Measurements from ENCODE around the gene PES1.
A peak's percentile ranks its signal among the peaks of the same experiment; 100 is the strongest.
"Not testable (repeated sequence)": the region's sequence is repeated elsewhere in the genome, so short reads cannot be mapped to it uniquely, and the experiment has no call there.

Gene PES1

DNA sequence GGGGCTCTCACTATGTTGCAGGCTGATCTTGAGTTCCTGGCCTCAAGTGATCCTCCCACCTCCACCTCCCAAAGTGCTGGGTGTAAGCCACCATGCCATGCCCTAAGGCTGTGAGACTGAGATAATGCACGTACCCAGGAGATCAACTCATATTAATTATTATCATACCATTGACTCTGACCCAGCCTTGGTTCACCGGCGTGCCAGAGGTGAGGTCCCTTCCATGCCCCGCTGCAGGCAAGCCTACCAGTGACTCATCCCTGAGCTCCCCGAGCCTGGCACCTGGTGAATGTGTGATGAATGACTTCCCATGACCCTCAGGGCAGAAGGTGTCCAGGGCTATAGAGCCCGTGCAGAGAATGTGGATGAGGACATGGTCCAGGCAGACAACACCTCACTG lies 29.3 kb downstream of the PES1 start:
- H3K4me2 ChIP-seq (ENCODE audit: low read length, poor library complexity, severe bottlenecking): no peak overlapping the region
- no peak overlapping the region for H2AFZ ChIP-seq (ENCODE audit: low read depth, low read length)
- H2AK5ac ChIP-seq (ENCODE audit: low read length, severe bottlenecking): peak overlapping the region; percentile 10
- H4K91ac ChIP-seq (ENCODE audit: low read length): no peak overlapping the region
- no peak overlapping the region for H3K27ac ChIP-seq (ENCODE audit: low read length, poor library complexity, severe bottlenecking)
- peaks cover 17% of the 10 kb centered on the region for H3K79me1 ChIP-seq (replicated peaks; ENCODE audit: low read length, poor library complexity, severe bottlenecking)
- H3K18ac ChIP-seq (ENCODE audit: low read depth in 1 of 2, low read length in 2 of 2): no peak overlapping the region
- H2BK120ac ChIP-seq (ENCODE audit: low read depth, low read length): no peak overlapping the region
- no peak overlapping the region for H4K8ac ChIP-seq (ENCODE audit: low read length)
- H3K4ac ChIP-seq (ENCODE audit: low read depth in 1 of 2, low read length in 2 of 2): no peak overlapping the region
- no peak overlapping the region for H2BK5ac ChIP-seq (ENCODE audit: low read depth, low read length, poor library complexity, severe bottlenecking)
- H2BK12ac ChIP-seq (ENCODE audit: low read length in 2 of 2): no peak overlapping the region
- H3K4me3 ChIP-seq (ENCODE audit: insufficient read depth in 1 of 2, low read depth in 1 of 2, low read length in 2 of 2): no peak overlapping the region
- peaks cover 0 to 7% of the 10 kb centered on the region in 2 experiments for H3K36me3 ChIP-seq (ENCODE audit: control insufficient read depth in 1 of 2, insufficient read depth in 2 of 2, low read depth in 1 of 2, low read length in 2 of 2)
- H3K27me3 ChIP-seq (ENCODE audit: control insufficient read depth in 1 of 2, insufficient read depth in 1 of 2, low read length in 2 of 2): peaks cover 0 to 49% of the 10 kb centered on the region in 2 experiments
- no peak for DNase-seq
- H3K23ac ChIP-seq (ENCODE audit: low read length in 2 of 2): no peak overlapping the region
- no peak overlapping the region for H3K9ac ChIP-seq (ENCODE audit: low read length)
- no peaks in the 10 kb centered on the region for H3K9me3 ChIP-seq (ENCODE audit: control insufficient read depth, low read length)
- no peak overlapping the region for H3K14ac ChIP-seq (ENCODE audit: low read length in 2 of 2)
- peaks cover 46% of the 10 kb centered on the region for H3K4me1 ChIP-seq (ENCODE audit: control insufficient read depth, insufficient read depth, low read depth, low read length)
- no peak overlapping the region for H2BK15ac ChIP-seq (ENCODE audit: low read depth, poor library complexity, severe bottlenecking)
- WGBS: 77% methylated on average over 6 of the region's 6 CpGs

DNA sequence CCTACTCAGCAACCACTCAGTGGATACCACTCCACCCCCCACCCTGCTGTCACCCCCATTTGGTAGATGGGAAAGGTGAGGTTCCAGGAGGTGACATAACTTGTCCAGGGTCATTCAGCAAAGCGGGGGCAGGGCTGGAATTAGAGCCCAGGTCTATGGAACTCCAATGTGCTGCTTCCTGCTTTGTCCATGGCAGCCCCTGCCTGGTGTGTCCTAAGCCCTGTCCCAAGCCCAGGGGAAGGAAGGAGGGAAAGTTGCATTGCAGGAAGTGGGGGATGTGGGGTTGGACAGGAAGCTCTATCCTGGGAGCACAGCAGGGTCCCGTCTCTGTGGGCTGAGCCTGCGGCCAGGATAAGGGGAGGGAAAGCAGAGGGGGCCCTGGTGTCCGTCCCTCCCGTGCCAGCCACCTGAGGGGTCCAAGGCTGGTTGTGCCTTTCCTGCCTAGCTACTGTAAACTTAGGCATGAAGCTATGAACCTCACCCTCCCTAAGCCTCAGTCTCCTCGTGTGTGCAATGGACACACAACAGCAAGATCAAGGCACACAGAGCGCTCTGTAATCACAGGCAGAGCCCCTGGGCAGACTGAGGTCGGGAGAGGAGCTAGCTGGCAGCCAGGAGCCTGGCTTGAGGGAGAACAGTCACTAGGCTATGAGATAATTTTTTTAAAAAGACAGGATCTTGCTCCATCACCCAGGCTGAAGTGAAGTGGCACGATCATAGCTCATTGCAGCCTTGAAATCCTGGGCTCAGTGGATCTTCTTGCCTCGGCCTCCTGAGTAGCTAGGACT lies 30.1 kb downstream of the PES1 start:
- H3K27ac ChIP-seq (ENCODE audit: low read length, poor library complexity, severe bottlenecking): peak overlapping the region; percentile 50
- H3K14ac ChIP-seq (ENCODE audit: low read length in 2 of 2): no peak overlapping the region
- peaks cover 0 to 48% of the 10 kb centered on the region in 2 experiments for H3K27me3 ChIP-seq (ENCODE audit: control insufficient read depth in 1 of 2, insufficient read depth in 1 of 2, low read length in 2 of 2)
- peaks cover 0 to 14% of the 10 kb centered on the region in 2 experiments for H3K36me3 ChIP-seq (ENCODE audit: control insufficient read depth in 1 of 2, insufficient read depth in 2 of 2, low read depth in 1 of 2, low read length in 2 of 2)
- no peak overlapping the region for H3K9ac ChIP-seq (ENCODE audit: low read length)
- H2BK120ac ChIP-seq (ENCODE audit: low read depth, low read length): no peak overlapping the region
- peak overlapping the region; percentile 47 for H2BK5ac ChIP-seq (ENCODE audit: low read depth, low read length, poor library complexity, severe bottlenecking)
- H3K4me2 ChIP-seq (ENCODE audit: low read length, poor library complexity, severe bottlenecking): peak overlapping the region; percentile 5
- H3K9me3 ChIP-seq (ENCODE audit: control insufficient read depth, low read length): no peaks in the 10 kb centered on the region
- 45% methylated on average over 10 of the region's 10 CpGs for WGBS
- H4K91ac ChIP-seq (ENCODE audit: low read length): no peak overlapping the region
- peaks cover 51% of the 10 kb centered on the region for H3K4me1 ChIP-seq (ENCODE audit: control insufficient read depth, insufficient read depth, low read depth, low read length)
- H2AFZ ChIP-seq (ENCODE audit: low read depth, low read length): no peak overlapping the region
- no peak overlapping the region for H3K23ac ChIP-seq (ENCODE audit: low read length in 2 of 2)
- H2BK12ac ChIP-seq (ENCODE audit: low read length in 2 of 2): no peak overlapping the region
- H3K4me3 ChIP-seq (ENCODE audit: insufficient read depth in 1 of 2, low read depth in 1 of 2, low read length in 2 of 2): no peak overlapping the region
- peaks cover 20% of the 10 kb centered on the region for H3K79me1 ChIP-seq (replicated peaks; ENCODE audit: low read length, poor library complexity, severe bottlenecking)
- DNase-seq: no peak
- no peak overlapping the region for H2BK15ac ChIP-seq (ENCODE audit: low read depth, poor library complexity, severe bottlenecking)
- H4K8ac ChIP-seq (ENCODE audit: low read length): no peak overlapping the region
- no peak overlapping the region for H3K18ac ChIP-seq (ENCODE audit: low read depth in 1 of 2, low read length in 2 of 2)
- no peak overlapping the region for H3K4ac ChIP-seq (ENCODE audit: low read depth in 1 of 2, low read length in 2 of 2)
- H2AK5ac ChIP-seq (ENCODE audit: low read length, severe bottlenecking): peak overlapping the region; percentile 92

DNA sequence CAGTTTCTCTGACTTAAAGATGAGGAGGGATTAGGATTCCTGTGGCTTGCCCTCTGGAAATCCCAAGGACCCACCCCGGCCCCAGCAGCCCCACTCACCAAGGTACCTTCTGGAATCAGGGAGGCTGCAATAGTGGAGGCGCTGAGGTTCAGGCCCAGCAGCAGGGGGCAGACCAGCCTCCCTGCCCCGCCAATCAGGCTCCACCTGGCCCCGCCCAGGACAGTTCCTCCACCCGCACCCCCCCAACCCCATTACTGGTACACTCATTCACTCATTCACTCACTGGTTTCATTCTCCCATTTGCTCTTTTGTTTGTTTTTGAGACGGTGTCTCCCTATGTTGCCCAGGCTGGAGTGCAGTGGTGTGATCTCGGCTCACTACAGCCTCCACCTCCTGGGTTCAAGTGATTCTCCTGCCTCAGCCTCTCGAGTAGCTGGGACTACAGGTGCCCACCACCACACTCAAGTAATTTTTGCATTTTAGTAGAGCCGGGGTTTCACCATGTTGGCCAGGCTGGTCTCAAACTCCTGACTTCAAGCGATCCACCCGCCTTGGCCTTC lies 31.0 kb downstream of the PES1 start:
- not testable (repeated sequence) for H3K4ac ChIP-seq (ENCODE audit: low read depth in 1 of 2, low read length in 2 of 2)
- 88% methylated on average over 11 of the region's 11 CpGs for WGBS
- peaks cover 0 to 22% of the 10 kb centered on the region in 2 experiments for H3K36me3 ChIP-seq (ENCODE audit: control insufficient read depth in 1 of 2, insufficient read depth in 2 of 2, low read depth in 1 of 2, low read length in 2 of 2)

DNA sequence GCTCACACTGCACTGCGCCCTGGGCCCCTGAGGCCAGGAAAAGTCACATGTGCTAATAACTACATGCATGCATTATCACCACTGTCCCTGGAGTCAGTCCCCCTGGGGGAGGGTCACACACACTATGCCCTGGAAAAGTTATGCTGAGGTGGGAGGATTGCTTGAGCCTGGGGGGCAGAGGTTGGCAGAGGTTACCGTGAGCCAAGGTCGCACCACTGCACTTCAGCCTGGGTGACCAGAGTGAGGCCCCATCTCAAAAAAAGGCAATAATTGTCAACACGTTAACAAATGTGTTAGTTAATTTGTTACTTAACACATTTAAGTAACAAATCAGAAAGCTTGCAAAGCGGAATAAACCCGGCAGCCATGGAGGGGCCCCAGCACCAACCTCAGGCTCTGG lies 31.8 kb downstream of the PES1 start:
- H3K9me3 ChIP-seq (ENCODE audit: control insufficient read depth, low read length): no peaks in the 10 kb centered on the region
- peak overlapping the region; percentile 24 for H3K27ac ChIP-seq (ENCODE audit: low read length, poor library complexity, severe bottlenecking)
- H4K91ac ChIP-seq (ENCODE audit: low read length): no peak overlapping the region
- H3K18ac ChIP-seq (ENCODE audit: low read depth in 1 of 2, low read length in 2 of 2): no peak overlapping the region
- no peak overlapping the region for H4K8ac ChIP-seq (ENCODE audit: low read length)
- H3K4me1 ChIP-seq (ENCODE audit: control insufficient read depth, insufficient read depth, low read depth, low read length): peaks cover 43% of the 10 kb centered on the region
- H3K14ac ChIP-seq (ENCODE audit: low read length in 2 of 2): no peak overlapping the region
- no peak overlapping the region for H2AK5ac ChIP-seq (ENCODE audit: low read length, severe bottlenecking)
- H2BK12ac ChIP-seq (ENCODE audit: low read length in 2 of 2): no peak overlapping the region
- no peak overlapping the region for H3K9ac ChIP-seq (ENCODE audit: low read length)
- DNase-seq: no peak
- peaks cover 0 to 32% of the 10 kb centered on the region in 2 experiments for H3K27me3 ChIP-seq (ENCODE audit: control insufficient read depth in 1 of 2, insufficient read depth in 1 of 2, low read length in 2 of 2)
- no peak overlapping the region for H3K23ac ChIP-seq (ENCODE audit: low read length in 2 of 2)
- no peak overlapping the region for H2AFZ ChIP-seq (ENCODE audit: low read depth, low read length)
- H2BK5ac ChIP-seq (ENCODE audit: low read depth, low read length, poor library complexity, severe bottlenecking): no peak overlapping the region
- H3K79me1 ChIP-seq (replicated peaks; ENCODE audit: low read length, poor library complexity, severe bottlenecking): peaks cover 18% of the 10 kb centered on the region
- H3K4ac ChIP-seq (ENCODE audit: low read depth in 1 of 2, low read length in 2 of 2): no peak overlapping the region
- H3K36me3 ChIP-seq (ENCODE audit: control insufficient read depth in 1 of 2, insufficient read depth in 2 of 2, low read depth in 1 of 2, low read length in 2 of 2): peaks cover 0 to 30% of the 10 kb centered on the region in 2 experiments
- WGBS: 77% methylated on average over 6 of the region's 6 CpGs
- no peak overlapping the region for H3K4me3 ChIP-seq (ENCODE audit: insufficient read depth in 1 of 2, low read depth in 1 of 2, low read length in 2 of 2)
- no peak overlapping the region for H2BK15ac ChIP-seq (ENCODE audit: low read depth, poor library complexity, severe bottlenecking)
- no peak overlapping the region for H2BK120ac ChIP-seq (ENCODE audit: low read depth, low read length)
- no peak overlapping the region for H3K4me2 ChIP-seq (ENCODE audit: low read length, poor library complexity, severe bottlenecking)

More for the DNA sequence above, 31.0 kb downstream of the PES1 start:
- Histone ChIP-seq H3K27me3 (ENCODE audit: control insufficient read depth in 1 of 2, insufficient read depth in 1 of 2, low read length in 2 of 2) (peaks cover 0 to 41% of the 10 kb centered on the region in 2 experiments), H2BK5ac (ENCODE audit: low read depth, low read length, poor library complexity, severe bottlenecking) (peak overlapping the region; percentile 47), H2AK5ac (ENCODE audit: low read length, severe bottlenecking) (peak overlapping the region; percentile 72), H3K27ac (ENCODE audit: low read length, poor library complexity, severe bottlenecking) (peak overlapping the region; percentile 24), H3K79me1 (replicated peaks; ENCODE audit: low read length, poor library complexity, severe bottlenecking) (peaks cover 20% of the 10 kb centered on the region), H3K4me1 (ENCODE audit: control insufficient read depth, insufficient read depth, low read depth, low read length) (peaks cover 47% of the 10 kb centered on the region)
- not testable (repeated sequence) for H4K91ac ChIP-seq (ENCODE audit: low read length); H3K18ac ChIP-seq (ENCODE audit: low read depth in 1 of 2, low read length in 2 of 2); H4K8ac ChIP-seq (ENCODE audit: low read length); DNase-seq; H3K9me3 ChIP-seq (ENCODE audit: control insufficient read depth, low read length); H2BK12ac ChIP-seq (ENCODE audit: low read length in 2 of 2); H3K4me3 ChIP-seq (ENCODE audit: insufficient read depth in 1 of 2, low read depth in 1 of 2, low read length in 2 of 2); H2BK15ac ChIP-seq (ENCODE audit: low read depth, poor library complexity, severe bottlenecking); H3K9ac ChIP-seq (ENCODE audit: low read length); H3K23ac ChIP-seq (ENCODE audit: low read length in 2 of 2); H2AFZ ChIP-seq (ENCODE audit: low read depth, low read length); H2BK120ac ChIP-seq (ENCODE audit: low read depth, low read length); H3K14ac ChIP-seq (ENCODE audit: low read length in 2 of 2); H3K4me2 ChIP-seq (ENCODE audit: low read length, poor library complexity, severe bottlenecking)
